Body of pancreas (tissue), 4 donors: ENCODE measurements around the gene CEBPG.

ENCODE experiments used
- POLR2A ChIP-seq, 3 donors: fragments of 450-650 bp; IDR thresholded peaks; one replicate each; pipeline ENCODE4 v1.6.1; 2016; ENCODE audit warnings: antibody characterized with exemption in 3 of 3, mild to moderate bottlenecking in 2 of 3
- TF ChIP-seq, protein P1 (sequence below), 7 experiments: fragments of 450-650 bp in 4 of 7; fragments of 200-600 bp in 3 of 7; sonication (generic) in 3 of 7; IDR thresholded peaks; one replicate each; pipeline ENCODE4 v1.5.1; 2016 to 2019; ENCODE audit warnings: antibody characterized with exemption in 7 of 7

DNA sequence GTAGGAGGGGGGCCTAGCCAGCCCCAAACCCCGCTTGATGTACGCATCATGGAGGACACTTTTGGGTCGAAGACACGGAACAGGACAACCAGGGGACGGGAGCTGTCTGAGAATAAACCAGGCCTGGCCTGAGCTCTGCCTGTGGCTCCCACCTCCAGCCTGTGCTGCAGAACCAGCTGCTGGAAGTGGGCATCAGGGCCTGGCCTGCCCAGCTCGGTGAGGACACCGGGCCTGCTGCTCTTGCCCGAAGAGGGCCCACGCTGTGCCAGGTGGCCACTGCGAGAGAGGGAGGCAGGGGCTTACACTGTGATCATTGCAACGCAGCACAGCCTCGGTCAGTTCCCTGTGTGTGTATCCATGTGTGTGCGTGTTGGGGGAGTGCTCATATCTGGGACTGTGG lies 34.6 kb downstream of the CEBPG start:
- no peak for TF ChIP-seq POLR2A (IDR thresholded peaks at IDR 0.05)
- TF ChIP-seq, protein P1, sequence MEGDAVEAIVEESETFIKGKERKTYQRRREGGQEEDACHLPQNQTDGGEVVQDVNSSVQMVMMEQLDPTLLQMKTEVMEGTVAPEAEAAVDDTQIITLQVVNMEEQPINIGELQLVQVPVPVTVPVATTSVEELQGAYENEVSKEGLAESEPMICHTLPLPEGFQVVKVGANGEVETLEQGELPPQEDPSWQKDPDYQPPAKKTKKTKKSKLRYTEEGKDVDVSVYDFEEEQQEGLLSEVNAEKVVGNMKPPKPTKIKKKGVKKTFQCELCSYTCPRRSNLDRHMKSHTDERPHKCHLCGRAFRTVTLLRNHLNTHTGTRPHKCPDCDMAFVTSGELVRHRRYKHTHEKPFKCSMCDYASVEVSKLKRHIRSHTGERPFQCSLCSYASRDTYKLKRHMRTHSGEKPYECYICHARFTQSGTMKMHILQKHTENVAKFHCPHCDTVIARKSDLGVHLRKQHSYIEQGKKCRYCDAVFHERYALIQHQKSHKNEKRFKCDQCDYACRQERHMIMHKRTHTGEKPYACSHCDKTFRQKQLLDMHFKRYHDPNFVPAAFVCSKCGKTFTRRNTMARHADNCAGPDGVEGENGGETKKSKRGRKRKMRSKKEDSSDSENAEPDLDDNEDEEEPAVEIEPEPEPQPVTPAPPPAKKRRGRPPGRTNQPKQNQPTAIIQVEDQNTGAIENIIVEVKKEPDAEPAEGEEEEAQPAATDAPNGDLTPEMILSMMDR (IDR thresholded peaks at IDR 0.05) = no peak
